Measurements from ENCODE around the gene JAK3. TPM values are rescaled to one million over a fixed set of nuclear protein-coding genes. Genes with fewer than 3 reads are reported as not detected.

Gene JAK3
- total and polyA plus RNA-seq, 2 of the 8 experiments (the other 6 are each of a cell fraction or from before 2014, with no cell fraction given), result 4.0 to 4.7 TPM

GRCh38 chr19:17888260-17888659, 40.5 kb upstream of the JAK3 start:
- FAIRE-seq, result no peak
- CTCF ChIA-PET (ENCODE audit: partially characterized antibody), result no interaction called here

More at GRCh38 chr19:17888260-17888659, 40.5 kb upstream of the JAK3 start:
- Histone ChIP-seq H3K4me2 (ENCODE audit: insufficient read depth in 1 of 2, low read depth in 2 of 2, low read length in 2 of 2) (no peak overlapping the region), H2BK15ac (ENCODE audit: low read length) (no peak overlapping the region), H3K9ac (replicated peaks in 1 of 4; ENCODE audit: extremely low read depth in 1 of 4, low read depth in 3 of 4, low read length in 3 of 4) (no peak overlapping the region), H3K23me2 (ENCODE audit: low read depth, low read length) (no peaks in the 10 kb centered on the region), H3K27ac (ENCODE audit: low read depth, low read length) (no peak overlapping the region), H2BK12ac (ENCODE audit: low read depth, low read length) (no peak overlapping the region), H3K27me3 (replicated peaks in 1 of 4; ENCODE audit: control insufficient read depth in 3 of 4, extremely low read depth in 1 of 4, insufficient read depth in 3 of 4, low read length in 3 of 4) (no peaks in the 10 kb centered on the region; a peak in 1 of 7 replicates), H2BK120ac (replicated peaks; ENCODE audit: low read depth, low read length) (no peak overlapping the region), H4K91ac (replicated peaks; ENCODE audit: insufficient read length, low read length) (no peak overlapping the region), H3K23ac (ENCODE audit: insufficient read length) (no peak overlapping the region), H3K79me2 (ENCODE audit: control insufficient read depth in 1 of 2, insufficient read depth in 2 of 2, low read length in 2 of 2) (no peaks in the 10 kb centered on the region), H2BK20ac (ENCODE audit: low read length) (no peak overlapping the region), H2AK5ac (ENCODE audit: low read depth, low read length) (no peak overlapping the region), H3K14ac (ENCODE audit: insufficient read length) (no peak overlapping the region), H3K56ac (replicated peaks; ENCODE audit: insufficient read length, low read depth, low read length) (no peak overlapping the region), H2AFZ (ENCODE audit: low read length) (no peak overlapping the region), H3K4me3 (ENCODE audit: extremely low read depth in 1 of 4, insufficient read depth in 2 of 4, low read depth in 3 of 4, low read length in 4 of 4) (no peak overlapping the region), H3K36me3 (ENCODE audit: control insufficient read depth in 2 of 4, insufficient read depth in 4 of 4, low read length in 3 of 4) (no peaks in the 10 kb centered on the region), H2BK5ac (ENCODE audit: low read depth, low read length) (no peak overlapping the region), H3K79me1 (ENCODE audit: low read depth, low read length) (no peaks in the 10 kb centered on the region), H3K4ac (replicated peaks; ENCODE audit: insufficient read length, low read depth, low read length) (no peak overlapping the region), H4K20me1 (replicated peaks in 1 of 2; ENCODE audit: control insufficient read depth in 1 of 2, insufficient read depth in 2 of 2, low read length in 2 of 2) (peaks cover 0 to 1% of the 10 kb centered on the region in 2 experiments), H3K4me1 (replicated peaks in 1 of 4; ENCODE audit: control insufficient read depth in 3 of 4, insufficient read depth in 4 of 4, low read length in 3 of 4) (no peaks in the 10 kb centered on the region; a peak in 2 of 7 replicates), H3K9me3 (ENCODE audit: insufficient read depth in 2 of 2, low read depth in 1 of 2, low read length in 1 of 2) (no peaks in the 10 kb centered on the region), H3K18ac (ENCODE audit: extremely low read depth, low read length) (no peak overlapping the region), H4K5ac (ENCODE audit: insufficient read length, low read depth, low read length) (no peak overlapping the region), H4K8ac (ENCODE audit: extremely low read depth, insufficient read depth, low read length) (no peak overlapping the region)
- POLR2A ChIA-PET (ENCODE audit: partially characterized antibody), result interaction anchor here (1.4 to 2.0 kb wide), 2 partner anchors 22 to 29 kb away, joined by 5 to 6 read pairs; partner anchors contain the start of gene RPL18A
- TF ChIP-seq CTCF (IDR thresholded peaks at IDR 0.05; ENCODE audit: control extremely low read depth in 1 of 3, insufficient read depth in 1 of 3, low read depth in 1 of 3, low read length in 3 of 3) (no peak), SP1 (IDR thresholded peaks at IDR 0.05; ENCODE audit: low read depth, low read length) (no peak), NANOG (IDR thresholded peaks at IDR 0.05; ENCODE audit: insufficient read depth, low read depth, low read length, poor library complexity, severe bottlenecking) (no peak)
- no peak for DNase-seq (ENCODE audit: low read depth in 1 of 2, low spot score in 2 of 2)
- WGBS, 2 experiments (ENCODE audit: extremely low coverage in 1 of 2, insufficient coverage in 1 of 2, insufficient read length in 1 of 2, insufficient replicate concordance in 2 of 2, low coverage in 1 of 2, low lambda C conversion rate in 2 of 2, missing lambda C conversion rate in 1 of 2), result 90% methylated on average over 7 of the region's 7 CpGs; no CpG with 5 or more reads in 1 of the 2 experiments

Measured in H1 (cell line).